Panc1 (cell line): Measurements from ENCODE around the gene PLCB1. TPM values are rescaled to one million over a fixed set of nuclear protein-coding genes. Genes with fewer than 3 reads are reported as not detected.

Experiments
- ATAC-seq: fragments of 200-7000 bp; cut with Tn5 transposase; 2 replicates; pipeline ENCODE4 v1.9.1; 2020; ENCODE audit warnings: mild to moderate bottlenecking, moderate library complexity
- BruUV-seq: library from RNA; stranded (reverse); fragments of 400-500 nt; replicated peaks from 2 replicates; lab custom pipeline; 2021; lab: Mats Ljungman, UMichigan
- CTCF ChIA-PET: fragments of 300-600 bp; sonication (Branson Sonifier 250); formaldehyde crosslinking; loops from one replicate; lab custom pipeline; 2022; ENCODE audit warnings: antibody characterized with exemption; lab: Charles Lee
- POLR2A ChIA-PET: fragments of 300-600 bp; sonication (Branson Sonifier 250); formaldehyde crosslinking; loops from one replicate; lab custom pipeline; 2022; ENCODE audit warnings: antibody characterized with exemption; lab: Charles Lee
- DNase-seq: peaks from one replicate; pipeline ENCODE4 v3.0.0-alpha.2; 2010; ENCODE audit warnings: low read depth, low spot score
- H3K27ac ChIP-seq: 2 replicates; pipeline ENCODE4 v1.5.1; 2011; ENCODE audit warnings: mild to moderate bottlenecking, low read length, inconsistent platforms
- H3K27me3 ChIP-seq: fragments of 200-500 bp; sonication (Bioruptor generic); 2 replicates; pipeline ENCODE4 v1.6.0; 2014; ENCODE audit warnings: low read length, inconsistent platforms; ENCODE audit not compliant: control insufficient read depth, insufficient read depth
- H3K36me3 ChIP-seq: fragments of 200-500 bp; sonication (Bioruptor generic); 2 replicates; pipeline ENCODE4 v1.5.1; 2014; ENCODE audit warnings: inconsistent platforms, mild to moderate bottlenecking, low read length, moderate library complexity; ENCODE audit not compliant: control insufficient read depth, insufficient read depth
- H3K4me1 ChIP-seq: 2 replicates; pipeline ENCODE4 v1.5.1; 2011; ENCODE audit warnings: inconsistent platforms, mild to moderate bottlenecking, low read length, moderate library complexity; ENCODE audit not compliant: control insufficient read depth, insufficient read depth
- H3K4me3 ChIP-seq, 2 experiments: 2 replicates each; pipeline ENCODE4 v1.5.1; 2011 to 2012; ENCODE audit warnings: low read depth in 2 of 2, low read length in 2 of 2, mild to moderate bottlenecking in 2 of 2, inconsistent platforms in 1 of 2, moderate library complexity in 1 of 2
- H3K9me3 ChIP-seq: fragments of 200-500 bp; sonication (Bioruptor generic); 2 replicates; pipeline ENCODE4 v1.5.1; 2014; ENCODE audit warnings: low read depth, mild to moderate bottlenecking, inconsistent platforms, low read length, moderate library complexity; ENCODE audit not compliant: control insufficient read depth, insufficient read depth
- POLR2AphosphoS5 ChIP-seq: IDR thresholded peaks from 2 replicates; pipeline ENCODE4 v1.6.1; 2012; ENCODE audit warnings: mild to moderate bottlenecking, low read depth, low read length, moderate library complexity
- REST ChIP-seq, 2 experiments: IDR thresholded peaks; 2 replicates each; pipeline ENCODE4 v1.6.1; 2011 to 2012; ENCODE audit warnings: low read depth in 2 of 2, control low read depth in 1 of 2, low read length in 1 of 2, mild to moderate bottlenecking in 1 of 2, moderate library complexity in 1 of 2; ENCODE audit not compliant: insufficient read depth in 1 of 2
- SIN3A ChIP-seq: IDR thresholded peaks from 2 replicates; pipeline ENCODE4 v1.6.1; 2012; ENCODE audit warnings: low read depth, mild to moderate bottlenecking, low read length, moderate library complexity, borderline replicate concordance; ENCODE audit not compliant: insufficient read depth
- TCF7L2 ChIP-seq: IDR thresholded peaks from 2 replicates; pipeline ENCODE4 v1.6.1; 2011; ENCODE audit warnings: mild to moderate bottlenecking, low read depth, low read length, inconsistent platforms
- in situ Hi-C: cut with HindIII; loops from 2 replicates; pipeline ENCODE4 v1.10.0; 2016; ENCODE audit warnings: low sequenced_read_pairs, low pct_unique_long_range_greater_than_20kb
- intact Hi-C: fragments of 100-400 bp; cut with micrococcal nuclease; formaldehyde crosslinking; loops from one replicate; pipeline ENCODE4 v1.10.0; 2022; ENCODE audit not compliant: unreplicated experiment
- total RNA-seq: library from RNA; stranded (reverse); gene quantifications from one replicate; pipeline ENCODE4 v1.2.1, GENCODE V29; 2021; ENCODE audit not compliant: unreplicated experiment
- TF ChIP-seq, protein P1 (sequence below): fragments of 450-650 bp; IDR thresholded peaks from 2 replicates; pipeline ENCODE4 v1.5.1; 2017; ENCODE audit warnings: mild to moderate bottlenecking

Gene PLCB1
- total RNA-seq, 1 experiment from 2014 or later = 0.59 TPM

DNA sequence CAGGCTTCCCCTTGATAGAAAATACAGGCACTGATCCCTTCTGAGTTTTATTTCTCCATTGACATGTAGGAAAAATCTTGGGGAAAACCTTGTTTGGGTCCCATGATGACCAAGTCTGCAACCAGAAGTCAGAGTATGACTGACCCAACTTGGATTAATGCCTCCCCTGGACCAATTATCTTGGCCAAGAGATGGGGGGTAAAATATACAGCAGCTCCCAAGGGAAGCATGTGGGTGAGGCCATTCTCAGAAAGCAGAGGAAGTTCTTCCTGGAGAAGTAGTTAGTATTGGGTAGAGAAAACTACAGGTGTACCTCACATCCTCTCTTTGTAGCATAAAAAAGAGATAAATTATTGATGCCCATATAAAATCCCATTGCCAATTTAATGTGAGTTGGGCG, 651.7 kb downstream of the PLCB1 start:
- TF ChIP-seq, protein P1, sequence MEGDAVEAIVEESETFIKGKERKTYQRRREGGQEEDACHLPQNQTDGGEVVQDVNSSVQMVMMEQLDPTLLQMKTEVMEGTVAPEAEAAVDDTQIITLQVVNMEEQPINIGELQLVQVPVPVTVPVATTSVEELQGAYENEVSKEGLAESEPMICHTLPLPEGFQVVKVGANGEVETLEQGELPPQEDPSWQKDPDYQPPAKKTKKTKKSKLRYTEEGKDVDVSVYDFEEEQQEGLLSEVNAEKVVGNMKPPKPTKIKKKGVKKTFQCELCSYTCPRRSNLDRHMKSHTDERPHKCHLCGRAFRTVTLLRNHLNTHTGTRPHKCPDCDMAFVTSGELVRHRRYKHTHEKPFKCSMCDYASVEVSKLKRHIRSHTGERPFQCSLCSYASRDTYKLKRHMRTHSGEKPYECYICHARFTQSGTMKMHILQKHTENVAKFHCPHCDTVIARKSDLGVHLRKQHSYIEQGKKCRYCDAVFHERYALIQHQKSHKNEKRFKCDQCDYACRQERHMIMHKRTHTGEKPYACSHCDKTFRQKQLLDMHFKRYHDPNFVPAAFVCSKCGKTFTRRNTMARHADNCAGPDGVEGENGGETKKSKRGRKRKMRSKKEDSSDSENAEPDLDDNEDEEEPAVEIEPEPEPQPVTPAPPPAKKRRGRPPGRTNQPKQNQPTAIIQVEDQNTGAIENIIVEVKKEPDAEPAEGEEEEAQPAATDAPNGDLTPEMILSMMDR = no peak
- no peak for TF ChIP-seq TCF7L2
- no peak for TF ChIP-seq SIN3A
- no peak for TF ChIP-seq POLR2AphosphoS5
- no peak for TF ChIP-seq REST (IDR thresholded peaks at IDR 0.05; ENCODE audit: insufficient read depth in 1 of 2, low read depth in 2 of 2, low read length in 1 of 2)
- in situ Hi-C loops = no loop called here

GRCh38 chr20:8786383-8786782, 654.3 kb downstream of the PLCB1 start:
- no peaks in the 10 kb centered on the region for H3K9me3 ChIP-seq
- ATAC-seq (no peak), DNase-seq (no peak)
- in situ Hi-C loops = no loop called here
- POLR2A ChIA-PET = no interaction called here
- BruUV-seq = no TSS peak
- H3K4me3 ChIP-seq = no peak overlapping the region
- intact Hi-C loops = no loop called here
- CTCF ChIA-PET = no interaction called here
- no peak overlapping the region for H3K27ac ChIP-seq
- no peaks in the 10 kb centered on the region for H3K27me3 ChIP-seq
- no peaks in the 10 kb centered on the region for H3K4me1 ChIP-seq
- TF ChIP-seq SIN3A (no peak), TCF7L2 (no peak), POLR2AphosphoS5 (no peak), REST (IDR thresholded peaks at IDR 0.05; ENCODE audit: insufficient read depth in 1 of 2, low read depth in 2 of 2, low read length in 1 of 2) (no peak)
- TF ChIP-seq, protein P1 = no peak
- no peaks in the 10 kb centered on the region for H3K36me3 ChIP-seq

More for the DNA sequence above, 651.7 kb downstream of the PLCB1 start:
- ATAC-seq (no peak), DNase-seq (no peak)
- Histone ChIP-seq H3K4me3 (no peak overlapping the region), H3K36me3 (no peaks in the 10 kb centered on the region), H3K27me3 (no peaks in the 10 kb centered on the region), H3K27ac (no peak overlapping the region), H3K9me3 (no peaks in the 10 kb centered on the region), H3K4me1 (no peaks in the 10 kb centered on the region)
- no TSS peak for BruUV-seq
- ChIA-PET POLR2A (no interaction called here), CTCF (no interaction called here)
- intact Hi-C loops = no loop called here
